Heart left ventricle (tissue), 16 donors: ENCODE data around the gene SPRY4. TPM values are rescaled to one million over a fixed set of nuclear protein-coding genes. Genes with fewer than 3 reads are reported as not detected.
"Not testable (repeated sequence)": the region's sequence is repeated elsewhere in the genome, so short reads cannot be mapped to it uniquely, and the experiment has no call there.

Experiments
- ATAC-seq, 4 donors: fragments of 200-7000 bp; cut with Tn5 transposase; one replicate each; pipeline ENCODE4 v1.9.1; 2020 to 2022; ENCODE audit warnings: moderate library complexity in 4 of 4, mild to moderate bottlenecking in 3 of 4, moderate number of reproducible peaks in 1 of 4
- DNase-seq, 5 donors: peaks; one replicate each; pipeline ENCODE4 v3.0.0-alpha.2; 2020
- H3K27ac ChIP-seq, 12 donors: fragments of 200-600 bp; sonication (generic) in 4 of 12; one replicate each; pipeline versions ENCODE4 v1.5.0 to v1.8.0; 2016 to 2022; ENCODE audit warnings: mild to moderate bottlenecking in 2 of 12
- H3K27me3 ChIP-seq, 9 donors: fragments of 200-600 bp; sonication (generic) in 2 of 9; one replicate each; pipeline versions ENCODE4 v1.5.1 to v1.8.0; 2016 to 2022; ENCODE audit warnings: mild to moderate bottlenecking in 3 of 9
- H3K36me3 ChIP-seq, 9 donors: fragments of 200-600 bp; sonication (generic) in 2 of 9; one replicate each; pipeline versions ENCODE4 v1.5.0 to v1.8.0; 2018 to 2022; ENCODE audit warnings: mild to moderate bottlenecking in 2 of 9
- H3K4me1 ChIP-seq, 12 donors: fragments of 200-600 bp; sonication (generic) in 4 of 12; one replicate each; pipeline versions ENCODE4 v1.5.0 to v1.8.0; 2016 to 2022; ENCODE audit warnings: mild to moderate bottlenecking in 3 of 12
- H3K4me3 ChIP-seq, 12 donors: fragments of 200-600 bp; sonication (generic) in 4 of 12; one replicate each; pipeline versions ENCODE4 v1.5.0 to v1.8.0; 2017 to 2022; ENCODE audit warnings: mild to moderate bottlenecking in 9 of 12, moderate library complexity in 4 of 12
- H3K9me3 ChIP-seq, 12 donors: fragments of 200-600 bp; sonication (generic) in 4 of 12; one replicate each; pipeline versions ENCODE4 v1.5.0 to v1.8.0; 2016 to 2022; ENCODE audit warnings: mild to moderate bottlenecking in 1 of 12
- CTCF ChIP-seq, 12 donors: fragments of 200-600 bp; sonication (generic) in 4 of 12; IDR thresholded peaks; one replicate each; pipeline versions ENCODE4 v1.5.0 to v1.8.0; 2018 to 2022; ENCODE audit warnings: antibody characterized with exemption in 12 of 12, mild to moderate bottlenecking in 5 of 12
- POLR2A ChIP-seq, 2 donors: fragments of 450-650 bp; IDR thresholded peaks; one replicate each; pipeline ENCODE4 v1.6.1; 2017; ENCODE audit warnings: antibody characterized with exemption in 2 of 2, mild to moderate bottlenecking in 2 of 2, moderate library complexity in 2 of 2
- WGBS, 4 donors: extraction: QIAGEN DNeasy Blood & Tissue Kit in 2 of 4; methylation state at CpG; one replicate each; pipeline versions ENCODE4 v1.1.5 to v1.1.7; 2013 to 2018; 5-methylcytosine and 5-hydroxymethylcytosine counted together
- intact Hi-C, 10 donors: fragments of 100-400 bp; cut with DNase I; formaldehyde crosslinking; loops; one replicate each; pipeline versions ENCODE4 v1.11.1 to v1.14.2; 2022
- polyA plus RNA-seq, 2 donors: library from polyadenylated mRNA; stranded (reverse); fragments of 200-250 nt; gene quantifications; one replicate each; pipeline ENCODE4 v1.2.3, GENCODE V29; 2013
- total RNA-seq, 9 donors: library from RNA; depleted of rRNA in 2 of 9; stranded (reverse); fragments of >200 nt in 2 of 9; fragmentation: NEBNext Ultra II Directional in 3 of 9; extraction: Animal tissue kit (Norgen Biotek cat#: 25700) in 3 of 9; gene quantifications; one replicate each; pipeline versions ENCODE4 v1.1.0 to v1.2.4, GENCODE V29; 2016 to 2023
- donor health status: ischemic (EF 13 %, LVEDD 7.1; RV severe dilation, severe dysfunction).
- donor health status: healthy with polysubstance abuse.
- donor health status: DM: no; HTN: yes; CAD: no.
- donor health status: DM: no; HTN: no; CAD: no.
- donor health status: ischemic (EF 25% LVEDD 6.9; RV normal size, moderate dysfunction).
- donor health status: ischemic (EF 25% LVEDD 5.7; RV mildly dilated, moderate dysfunction).
- donor health status: healthy.
- donor health status: DM: yes; HTN: yes; CAD: no.
- donor health status: ischemic (EF 35%, LVEDD 5.7; RV mildly dilated, moderate dysfunction).
- donor health status: nonischemic (EF 11% LVEDD 7.7; RV severe dilation, severe dysfunction).
- donor health status: DM: yes; HTN: yes; CAD: no.
- donor health status: PGD.
- donor health status: ischemic (EF 29% LVEDD 5.4; RV normal size, mild dysfunction).
- donor health status: nonischemic (EF 23%, LVEDD 6.1; RV moderate dilation, normal function).

The SPRY4 gene
- total and polyA plus RNA-seq, 11 donors = 4.5 to 21.3 (median 7.7) TPM

GRCh38 chr5:142346706-142347105, 21.9 kb upstream of the SPRY4 start:
- intact Hi-C loops = no loop called here
- H3K4me1 ChIP-seq = peaks cover 0 to 10% (median 0%) of the 10 kb centered on the region in 12 donors
- no peak overlapping the region for H3K4me3 ChIP-seq
- H3K27ac ChIP-seq = no peak overlapping the region
- ATAC-seq = no peak
- 50 to 71% (median 67%) methylated on average over 2 of the region's 2 CpGs for whole genome bisulfite sequencing, 4 donors
- peaks cover 0 to 29% (median 15%) of the 10 kb centered on the region in 12 donors for H3K9me3 ChIP-seq
- no peak for DNase-seq
- TF ChIP-seq CTCF (IDR thresholded peaks at IDR 0.05) = no peak
- no peak for TF ChIP-seq POLR2A (IDR thresholded peaks at IDR 0.05)
- no peaks in the 10 kb centered on the region for H3K36me3 ChIP-seq
- H3K27me3 ChIP-seq = no peaks in the 10 kb centered on the region

GRCh38 chr5:142344915-142345314, 20.1 kb upstream of the SPRY4 start:
- H3K27me3 ChIP-seq, H3K4me3 ChIP-seq, DNase-seq, H3K27ac ChIP-seq, intact Hi-C loops, H3K36me3 ChIP-seq, ATAC-seq: not testable (repeated sequence)
- 95 to 99% (median 97%) methylated on average over 3 of the region's 3 CpGs for WGBS, 4 donors
- Histone ChIP-seq H3K9me3 (peaks cover 0 to 29% (median 15%) of the 10 kb centered on the region in 12 donors), H3K4me1 (peaks cover 0 to 10% (median 0%) of the 10 kb centered on the region in 12 donors)

DNA sequence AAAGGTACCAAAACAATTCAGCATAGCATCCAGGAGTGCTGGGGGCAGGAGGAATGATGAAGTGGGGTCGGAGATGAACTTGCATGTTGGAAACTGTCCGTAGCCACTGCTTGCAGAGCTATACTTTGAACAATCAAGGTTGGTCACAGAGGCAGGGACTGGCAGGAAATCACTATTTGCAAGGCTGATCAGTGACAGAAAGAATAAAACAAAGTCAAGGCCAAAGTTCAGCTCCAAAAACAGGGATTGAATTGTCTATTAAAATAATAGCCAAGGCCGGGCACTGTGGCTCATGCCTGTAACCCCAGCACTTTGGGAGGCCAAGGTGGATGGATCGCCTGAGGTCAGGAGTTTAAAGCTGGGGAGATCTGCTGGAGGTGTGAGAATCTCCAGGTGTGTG, 18.7 kb upstream of the SPRY4 start:
- no peak for DNase-seq
- WGBS, 4 donors = 93 to 98% (median 94%) methylated on average over 4 of the region's 4 CpGs
- Histone ChIP-seq H3K4me3 (no peak overlapping the region), H3K27me3 (no peaks in the 10 kb centered on the region), H3K27ac (no peak overlapping the region), H3K4me1 (peaks cover 0 to 10% (median 0%) of the 10 kb centered on the region in 12 donors), H3K9me3 (peaks cover 0 to 29% (median 15%) of the 10 kb centered on the region in 12 donors), H3K36me3 (no peaks in the 10 kb centered on the region)
- intact Hi-C loops = no loop called here
- TF ChIP-seq POLR2A (IDR thresholded peaks at IDR 0.05) = no peak
- TF ChIP-seq CTCF (IDR thresholded peaks at IDR 0.05) = no peak
- no peak for ATAC-seq

GRCh38 chr5:142342128-142342981, 17.5 kb upstream of the SPRY4 start:
- Histone ChIP-seq H3K4me1 (peaks cover 0 to 10% (median 0%) of the 10 kb centered on the region in 12 donors), H3K9me3 (peaks cover 0 to 29% (median 15%) of the 10 kb centered on the region in 12 donors), H3K36me3 (no peaks in the 10 kb centered on the region), H3K4me3 (no peak overlapping the region), H3K27ac (peak overlapping the region in 10 of 12 donors; percentile 4 to 67 (median 30)), H3K27me3 (no peaks in the 10 kb centered on the region)
- intact Hi-C loops = no loop called here
- peak; percentile 47 to 97 (median 66) for ATAC-seq
- 66 to 72% (median 70%) methylated on average over 16 of the region's 16 CpGs for WGBS, 4 donors
- TF ChIP-seq CTCF (IDR thresholded peaks at IDR 0.05) (no peak), POLR2A (IDR thresholded peaks at IDR 0.05) (no peak)
- peak in 3 of 5 donors; percentile 40 to 50 (median 43) for DNase-seq
